ENCODE results near the gene SARNP.

Gene SARNP

GRCh38 chr12:55721601-55722213 is 95.8 kb downstream of the SARNP start:
- no peak for DNase-seq

GRCh38 chr12:55720894-55721444 is 96.6 kb downstream of the SARNP start:
- no peak for DNase-seq

GRCh38 chr12:55720071-55720564 is 97.4 kb downstream of the SARNP start, which contains the start of gene RDH5:
RDH5 (plus strand) TSS chr12:55720393; CDS start chr12:55721185, 792 bp downstream.
- no peak for DNase-seq

GRCh38 chr12:55719371-55719770 is 98.2 kb downstream of the SARNP start:
- no peak for DNase-seq

GRCh38 chr12:55718624-55719275 is 98.8 kb downstream of the SARNP start:
- no peak for DNase-seq

- no peak for DNase-seq
Observed at GRCh38 chr12:55718015-55718414, 99.5 kb downstream of the SARNP start.

- no peak for DNase-seq
Observed at GRCh38 chr12:55717011-55718007, 100.2 kb downstream of the SARNP start.

GRCh38 chr12:55716582-55716957 is 101.0 kb downstream of the SARNP start:
- DNase-seq: no peak

- DNase-seq: peak; percentile 82 to 92 (median 86)
Observed at GRCh38 chr12:55715833-55716581, 101.5 kb downstream of the SARNP start, which contains the start of gene BLOC1S1. BLOC1S1 (plus strand) TSS chr12:55716046; CDS start chr12:55716052, 6 bp downstream.

GRCh38 chr12:55715169-55715764 is 102.3 kb downstream of the SARNP start:
- DNase-seq: no peak

GRCh38 chr12:55713721-55714120 is 103.8 kb downstream of the SARNP start:
- DNase-seq: no peak

- DNase-seq: no peak
Observed at GRCh38 chr12:55712700-55713415, 104.7 kb downstream of the SARNP start.

- DNase-seq: no peak
Observed at GRCh38 chr12:55711786-55712553, 105.6 kb downstream of the SARNP start.

GRCh38 chr12:55708695-55709233 is 108.8 kb downstream of the SARNP start:
- no peak for DNase-seq

- peak in 3 of 4 experiments; percentile 33 to 50 (median 37) for DNase-seq
Observed at GRCh38 chr12:55707841-55708694, 109.5 kb downstream of the SARNP start, which contains the start of gene ITGA7. ITGA7 (minus strand) TSS chr12:55707904; CDS start chr12:55707682, 222 bp downstream.

Data from activated naive CD4-positive, alpha-beta T cell (primary cell).